HUES6 (cell line): ENCODE measurements around the gene CDV3.

Experiments used
- H3K27ac ChIP-seq: 2 replicates; pipeline ENCODE4 v1.7.0; 2013; ENCODE audit warnings: low read depth, mild to moderate bottlenecking, low read length, inconsistent platforms
- H3K27me3 ChIP-seq: 2 replicates; pipeline ENCODE4 v1.6.1; 2013; ENCODE audit warnings: low read length; ENCODE audit not compliant: control insufficient read depth, insufficient read depth
- H3K36me3 ChIP-seq: 2 replicates; pipeline ENCODE4 v1.6.1; 2013; ENCODE audit warnings: low read length; ENCODE audit not compliant: control insufficient read depth, insufficient read depth
- H3K4me1 ChIP-seq: 2 replicates; pipeline ENCODE4 v1.6.1; 2013; ENCODE audit warnings: low read length; ENCODE audit not compliant: control insufficient read depth, insufficient read depth
- H3K4me3 ChIP-seq: 2 replicates; pipeline ENCODE4 v1.5.1; 2013; ENCODE audit warnings: low read depth, low read length
- H3K9ac ChIP-seq: one replicate; pipeline ENCODE4 v1.6.1; 2013; ENCODE audit warnings: mild to moderate bottlenecking, low read length
- H3K9me3 ChIP-seq: 2 replicates; pipeline ENCODE4 v1.6.1; 2013; ENCODE audit warnings: low read depth, low read length; ENCODE audit not compliant: control insufficient read depth, insufficient read depth

CDV3 gene

GRCh38 chr3:133588035-133588434 is 14.5 kb downstream of the CDV3 start:
- Histone ChIP-seq H3K27ac (no peak overlapping the region), H3K27me3 (no peaks in the 10 kb centered on the region), H3K36me3 (peaks cover 71% of the 10 kb centered on the region), H3K4me1 (no peaks in the 10 kb centered on the region), H3K9ac (no peak overlapping the region), H3K9me3 (no peaks in the 10 kb centered on the region), H3K4me3 (no peak overlapping the region)

GRCh38 chr3:133588784-133589465 is 15.4 kb downstream of the CDV3 start:
- Histone ChIP-seq H3K27ac (no peak overlapping the region), H3K4me3 (no peak overlapping the region), H3K36me3 (peaks cover 62% of the 10 kb centered on the region), H3K4me1 (no peaks in the 10 kb centered on the region), H3K9me3 (no peaks in the 10 kb centered on the region), H3K9ac (no peak overlapping the region), H3K27me3 (no peaks in the 10 kb centered on the region)

DNA sequence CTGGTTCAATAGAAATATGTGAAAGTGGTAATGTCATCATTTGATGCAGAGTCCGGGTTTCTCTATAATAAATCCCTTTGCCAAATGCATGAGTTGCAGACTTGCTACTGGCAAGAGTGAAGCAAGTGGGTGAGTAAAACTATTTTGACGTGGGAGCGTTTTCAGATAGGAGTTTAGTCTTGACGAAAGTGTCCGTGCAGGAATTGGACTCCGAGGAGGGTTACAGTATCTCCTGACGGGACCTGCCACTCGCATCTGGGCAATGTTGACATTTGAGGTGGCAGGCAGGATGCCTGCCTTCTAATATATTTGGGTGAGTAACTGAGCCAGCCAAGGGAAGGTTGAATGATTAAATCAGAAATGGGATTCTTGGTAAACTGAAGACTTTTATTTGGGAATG is 16.0 kb downstream of the CDV3 start:
- Histone ChIP-seq H3K36me3 (peaks cover 56% of the 10 kb centered on the region), H3K27me3 (no peaks in the 10 kb centered on the region), H3K9ac (no peak overlapping the region), H3K4me1 (no peaks in the 10 kb centered on the region), H3K9me3 (no peaks in the 10 kb centered on the region), H3K27ac (no peak overlapping the region), H3K4me3 (no peak overlapping the region)

GRCh38 chr3:133591271-133591742 is 17.8 kb downstream of the CDV3 start:
- H3K4me1 ChIP-seq = no peaks in the 10 kb centered on the region
- H3K36me3 ChIP-seq = peaks cover 38% of the 10 kb centered on the region
- H3K27me3 ChIP-seq = no peaks in the 10 kb centered on the region
- H3K27ac ChIP-seq = no peak overlapping the region
- H3K9me3 ChIP-seq = no peaks in the 10 kb centered on the region
- no peak overlapping the region for H3K4me3 ChIP-seq
- H3K9ac ChIP-seq = no peak overlapping the region

- H3K9ac ChIP-seq = no peak overlapping the region
- no peaks in the 10 kb centered on the region for H3K27me3 ChIP-seq
- no peak overlapping the region for H3K27ac ChIP-seq
- no peaks in the 10 kb centered on the region for H3K9me3 ChIP-seq
- H3K4me3 ChIP-seq = no peak overlapping the region
- peaks cover 23% of the 10 kb centered on the region for H3K36me3 ChIP-seq
- H3K4me1 ChIP-seq = no peaks in the 10 kb centered on the region
Observed at GRCh38 chr3:133592843-133593242, 19.4 kb downstream of the CDV3 start.

DNA sequence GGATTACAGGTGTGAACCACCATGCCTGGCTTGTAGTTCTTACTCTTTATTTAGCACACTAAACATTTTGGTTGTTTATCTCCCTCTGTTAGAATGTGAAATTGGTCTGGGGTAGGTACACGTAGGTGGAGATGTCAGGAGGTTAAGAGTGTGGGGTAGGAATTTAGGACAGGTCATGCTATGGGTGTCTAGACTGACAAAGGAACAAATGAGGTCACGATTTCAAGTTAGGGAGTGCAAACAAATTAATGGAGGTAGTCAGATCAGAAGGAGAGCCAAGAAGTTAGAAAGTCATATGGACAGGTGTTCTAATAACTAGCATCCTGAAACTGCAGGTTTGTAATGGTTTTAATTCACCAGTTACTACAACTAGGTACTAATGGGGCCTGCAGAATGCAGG is 19.8 kb downstream of the CDV3 start:
- Histone ChIP-seq H3K4me1 (no peaks in the 10 kb centered on the region), H3K27ac (no peak overlapping the region), H3K27me3 (no peaks in the 10 kb centered on the region), H3K4me3 (no peak overlapping the region), H3K9me3 (no peaks in the 10 kb centered on the region), H3K9ac (no peak overlapping the region), H3K36me3 (peaks cover 19% of the 10 kb centered on the region)

DNA sequence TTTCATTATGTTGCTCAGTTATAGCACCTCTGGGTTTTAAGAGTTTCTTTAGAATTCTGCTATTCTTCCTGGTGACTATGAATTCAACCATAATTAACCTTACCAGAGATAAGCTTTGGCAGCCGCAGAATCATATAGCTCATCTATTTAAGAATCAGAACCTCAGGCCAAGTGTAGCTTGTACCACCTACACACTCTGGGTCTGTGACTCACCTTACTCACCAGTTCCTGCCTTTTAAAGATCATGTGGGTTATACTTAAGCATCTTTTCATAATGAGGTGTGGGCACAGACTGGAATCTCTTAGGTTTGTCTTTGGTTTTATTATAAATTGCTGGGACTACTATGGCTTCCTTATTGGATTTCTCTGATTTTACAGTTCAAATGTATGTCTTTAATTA is 21.9 kb downstream of the CDV3 start:
- Histone ChIP-seq H3K27ac (no peak overlapping the region), H3K9me3 (no peaks in the 10 kb centered on the region), H3K9ac (no peak overlapping the region), H3K4me3 (no peak overlapping the region), H3K4me1 (peaks cover 3% of the 10 kb centered on the region; the same call in 1 of the 2 replicates), H3K36me3 (no peaks in the 10 kb centered on the region; the same call in 1 of the 2 replicates), H3K27me3 (no peaks in the 10 kb centered on the region)

DNA sequence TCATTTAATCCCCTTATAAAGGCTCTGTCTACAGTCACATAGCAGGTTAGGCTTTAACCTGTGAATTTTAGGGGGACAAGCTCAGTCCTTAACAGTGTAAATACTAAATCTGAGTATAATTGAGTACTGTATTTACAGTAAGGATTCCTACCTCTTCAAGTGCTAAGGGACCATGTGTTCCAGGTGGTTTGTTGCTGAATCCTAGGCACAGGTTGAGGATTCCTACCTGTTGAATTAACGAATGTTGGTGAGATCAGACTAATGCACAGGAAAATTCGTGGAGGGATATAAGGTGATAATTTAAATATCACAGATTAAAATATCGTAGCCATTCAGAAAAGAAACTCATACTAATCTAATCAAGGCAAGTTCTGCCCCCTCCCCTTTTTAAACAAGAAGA is 24.9 kb downstream of the CDV3 start:
- H3K36me3 ChIP-seq = peaks cover 9% of the 10 kb centered on the region

DNA sequence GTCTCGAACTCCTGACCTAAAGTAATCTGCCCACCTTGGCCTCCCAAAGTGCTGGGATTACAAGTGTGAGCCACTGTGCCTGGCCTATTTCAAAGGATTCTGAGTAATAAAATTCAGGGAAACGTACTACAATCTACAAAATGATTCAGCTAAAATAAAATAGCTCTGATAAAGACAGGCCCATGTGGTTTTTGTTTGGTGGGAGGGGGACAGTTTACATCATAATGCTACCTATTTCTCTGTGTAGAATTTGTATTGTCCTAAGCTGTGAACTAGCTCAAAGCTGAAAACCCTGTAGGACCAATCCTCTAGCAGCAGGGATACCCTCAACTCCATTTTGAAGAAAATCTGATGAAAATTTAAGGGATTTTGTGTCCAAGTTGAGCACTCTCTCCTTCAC is 25.8 kb downstream of the CDV3 start:
- H3K9ac ChIP-seq = no peak overlapping the region
- no peak overlapping the region for H3K4me3 ChIP-seq
- H3K27me3 ChIP-seq = no peaks in the 10 kb centered on the region
- no peak overlapping the region for H3K27ac ChIP-seq
- H3K4me1 ChIP-seq = peaks cover 3% of the 10 kb centered on the region; the same call in 1 of the 2 replicates
- H3K9me3 ChIP-seq = no peaks in the 10 kb centered on the region
- peaks cover 10% of the 10 kb centered on the region for H3K36me3 ChIP-seq

More for the DNA sequence above, 24.9 kb downstream of the CDV3 start:
- Histone ChIP-seq H3K9me3 (no peaks in the 10 kb centered on the region), H3K9ac (no peak overlapping the region), H3K27ac (no peak overlapping the region), H3K4me3 (no peak overlapping the region), H3K4me1 (peaks cover 3% of the 10 kb centered on the region; the same call in 1 of the 2 replicates), H3K27me3 (no peaks in the 10 kb centered on the region)

DNA sequence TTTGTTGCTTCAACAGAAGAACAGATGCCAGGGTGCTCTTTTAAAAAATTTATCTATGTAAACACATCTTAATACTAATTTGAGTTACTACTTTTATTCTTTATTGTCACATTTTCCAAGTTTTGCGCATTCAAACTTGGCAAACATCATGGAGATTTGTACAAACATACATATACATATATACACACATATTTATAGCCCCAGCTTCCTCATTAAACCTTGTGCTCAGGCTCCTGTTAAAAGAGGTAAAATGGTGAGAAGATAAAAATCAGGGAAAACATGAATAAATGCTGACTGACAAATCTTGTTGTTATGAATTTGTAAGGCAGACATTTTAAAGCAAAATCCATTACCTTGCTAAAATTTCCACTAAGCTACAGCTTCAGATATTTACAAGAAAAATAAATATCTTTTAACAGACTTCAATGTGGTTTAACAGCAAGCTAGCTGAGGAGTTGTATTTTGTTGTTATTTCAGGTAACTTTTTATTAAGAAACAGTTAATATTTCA is 27.1 kb downstream of the CDV3 start:
- no peaks in the 10 kb centered on the region for H3K27me3 ChIP-seq
- H3K4me3 ChIP-seq = no peak overlapping the region
- peaks cover 3% of the 10 kb centered on the region; the same call in 1 of the 2 replicates for H3K4me1 ChIP-seq
- peaks cover 15% of the 10 kb centered on the region for H3K36me3 ChIP-seq
- no peaks in the 10 kb centered on the region for H3K9me3 ChIP-seq
- no peak overlapping the region for H3K27ac ChIP-seq
- H3K9ac ChIP-seq = no peak overlapping the region

GRCh38 chr3:133606342-133606741 is 32.9 kb downstream of the CDV3 start:
- no peak overlapping the region for H3K27ac ChIP-seq
- no peaks in the 10 kb centered on the region for H3K9me3 ChIP-seq
- no peak overlapping the region for H3K9ac ChIP-seq
- no peaks in the 10 kb centered on the region for H3K27me3 ChIP-seq
- no peaks in the 10 kb centered on the region for H3K4me1 ChIP-seq
- peaks cover 60% of the 10 kb centered on the region for H3K36me3 ChIP-seq
- H3K4me3 ChIP-seq = no peak overlapping the region
